Duodenal mucosa (tissue), 2 donors: ENCODE data around the gene IGDCC3.

Experiments
- H3K27ac ChIP-seq: one replicate; pipeline ENCODE4 v1.7.0; 2013; ENCODE audit warnings: low read depth, low read length
- H3K27me3 ChIP-seq, 2 donors: one replicate each; pipeline ENCODE4 v1.7.0; 2013; ENCODE audit warnings: low read length in 2 of 2, control low read depth in 1 of 2; ENCODE audit not compliant: insufficient read depth in 2 of 2, control insufficient read depth in 1 of 2
- H3K36me3 ChIP-seq, 2 donors: one replicate each; pipeline ENCODE4 v1.7.0; 2013; ENCODE audit warnings: low read length in 2 of 2, control low read depth in 1 of 2; ENCODE audit not compliant: insufficient read depth in 2 of 2, control insufficient read depth in 1 of 2
- H3K4me1 ChIP-seq, 2 donors: one replicate each; pipeline ENCODE4 v1.7.0; 2013; ENCODE audit warnings: low read length in 2 of 2, control low read depth in 1 of 2; ENCODE audit not compliant: insufficient read depth in 2 of 2, control insufficient read depth in 1 of 2
- H3K4me3 ChIP-seq, 2 donors: one replicate each; pipeline ENCODE4 v1.7.0; 2013; ENCODE audit warnings: low read length in 2 of 2, low read depth in 1 of 2
- H3K9ac ChIP-seq, 2 donors: one replicate each; pipeline ENCODE4 v1.7.0; 2013; ENCODE audit warnings: low read length in 2 of 2, low read depth in 1 of 2
- H3K9me3 ChIP-seq, 2 donors: one replicate each; pipeline ENCODE4 v1.7.0; 2013; ENCODE audit warnings: low read length in 2 of 2, control low read depth in 1 of 2; ENCODE audit not compliant: control insufficient read depth in 1 of 2

IGDCC3 gene

GRCh38 chr15:65344914-65345275, 32.9 kb downstream of the IGDCC3 start:
- H3K36me3 ChIP-seq = no peaks in the 10 kb centered on the region
- no peaks in the 10 kb centered on the region for H3K4me1 ChIP-seq
- no peak overlapping the region for H3K9ac ChIP-seq
- no peaks in the 10 kb centered on the region for H3K27me3 ChIP-seq
- no peak overlapping the region for H3K4me3 ChIP-seq
- no peak overlapping the region for H3K27ac ChIP-seq
- H3K9me3 ChIP-seq = no peaks in the 10 kb centered on the region

GRCh38 chr15:65344214-65344913, 33.4 kb downstream of the IGDCC3 start:
- Histone ChIP-seq H3K27ac (no peak overlapping the region), H3K4me3 (no peak overlapping the region), H3K9me3 (no peaks in the 10 kb centered on the region), H3K27me3 (no peaks in the 10 kb centered on the region), H3K36me3 (no peaks in the 10 kb centered on the region), H3K9ac (no peak overlapping the region), H3K4me1 (no peaks in the 10 kb centered on the region)

- H3K9ac ChIP-seq = no peak overlapping the region
- H3K4me3 ChIP-seq = no peak overlapping the region
- H3K36me3 ChIP-seq = no peaks in the 10 kb centered on the region
These were observed 34.3 kb downstream of the IGDCC3 start for GRCh38 chr15:65343374-65343981.

GRCh38 chr15:65342493-65342892, 35.3 kb downstream of the IGDCC3 start:
- H3K9me3 ChIP-seq = no peaks in the 10 kb centered on the region
- H3K9ac ChIP-seq = no peak overlapping the region
- H3K27me3 ChIP-seq = no peaks in the 10 kb centered on the region
- H3K27ac ChIP-seq = no peak overlapping the region
- H3K4me1 ChIP-seq = peaks cover 0 to 3% of the 10 kb centered on the region in 2 donors
- no peaks in the 10 kb centered on the region for H3K36me3 ChIP-seq
- no peak overlapping the region for H3K4me3 ChIP-seq

More at GRCh38 chr15:65343374-65343981, 34.3 kb downstream of the IGDCC3 start:
- Histone ChIP-seq H3K27me3 (no peaks in the 10 kb centered on the region), H3K27ac (no peak overlapping the region), H3K9me3 (no peaks in the 10 kb centered on the region), H3K4me1 (peaks cover 0 to 2% of the 10 kb centered on the region in 2 donors)

- H3K4me1 ChIP-seq = peaks cover 0 to 3% of the 10 kb centered on the region in 2 donors
These were observed 37.9 kb downstream of the IGDCC3 start for GRCh38 chr15:65339920-65340319.

GRCh38 chr15:65339416-65339815, 38.4 kb downstream of the IGDCC3 start:
- Histone ChIP-seq H3K27ac (no peak overlapping the region), H3K9me3 (no peaks in the 10 kb centered on the region), H3K27me3 (no peaks in the 10 kb centered on the region), H3K4me3 (no peak overlapping the region), H3K4me1 (peaks cover 0 to 3% of the 10 kb centered on the region in 2 donors), H3K9ac (no peak overlapping the region), H3K36me3 (no peaks in the 10 kb centered on the region)

More at GRCh38 chr15:65339920-65340319, 37.9 kb downstream of the IGDCC3 start:
- H3K36me3 ChIP-seq = no peaks in the 10 kb centered on the region
- H3K27me3 ChIP-seq = no peaks in the 10 kb centered on the region
- H3K27ac ChIP-seq = no peak overlapping the region
- no peaks in the 10 kb centered on the region for H3K9me3 ChIP-seq
- no peak overlapping the region for H3K9ac ChIP-seq
- no peak overlapping the region for H3K4me3 ChIP-seq

- Histone ChIP-seq H3K9ac (no peak overlapping the region), H3K9me3 (no peaks in the 10 kb centered on the region), H3K27me3 (no peaks in the 10 kb centered on the region), H3K4me1 (peaks cover 0 to 3% of the 10 kb centered on the region in 2 donors), H3K27ac (no peak overlapping the region), H3K36me3 (no peaks in the 10 kb centered on the region), H3K4me3 (no peak overlapping the region)
These were observed 39.0 kb downstream of the IGDCC3 start for GRCh38 chr15:65338823-65339222.

- Histone ChIP-seq H3K9ac (no peak overlapping the region), H3K4me3 (no peak overlapping the region), H3K36me3 (no peaks in the 10 kb centered on the region), H3K27ac (no peak overlapping the region), H3K4me1 (peaks cover 0 to 3% of the 10 kb centered on the region in 2 donors), H3K27me3 (no peaks in the 10 kb centered on the region), H3K9me3 (no peaks in the 10 kb centered on the region)
These were observed 39.4 kb downstream of the IGDCC3 start for GRCh38 chr15:65338366-65338765.

GRCh38 chr15:65337436-65338070, 40.2 kb downstream of the IGDCC3 start:
- Histone ChIP-seq H3K9me3 (no peaks in the 10 kb centered on the region), H3K4me3 (no peak overlapping the region), H3K27me3 (no peaks in the 10 kb centered on the region), H3K4me1 (peaks cover 0 to 3% of the 10 kb centered on the region in 2 donors), H3K9ac (no peak overlapping the region), H3K36me3 (no peaks in the 10 kb centered on the region), H3K27ac (no peak overlapping the region)
